Spleen (tissue), 11 donors: ENCODE measurements around the gene MYO6. TPM values are rescaled to one million over a fixed set of nuclear protein-coding genes. Genes with fewer than 3 reads are reported as not detected.

ENCODE experiments used
- DNase-seq: peaks from one replicate; pipeline ENCODE4 v3.0.0-alpha.2; 2020
- H3K27ac ChIP-seq, 8 donors: fragments of 200-600 bp; sonication (generic) in 7 of 8; 1 replicate in 4 of 8; 2 replicates in 4 of 8; pipeline versions ENCODE4 v1.5.0 to v1.8.0; 2016 to 2021; ENCODE audit warnings: inconsistent platforms in 4 of 8, mild to moderate bottlenecking in 4 of 8, moderate library complexity in 1 of 8
- H3K27me3 ChIP-seq, 7 donors: fragments of 200-600 bp; sonication (generic) in 6 of 7; replicated peaks in 1 of 7; 1 replicate in 4 of 7; 2 replicates in 3 of 7; pipeline versions ENCODE4 v1.5.0 to v1.8.0; 2016 to 2021; ENCODE audit warnings: inconsistent platforms in 3 of 7, mild to moderate bottlenecking in 1 of 7
- H3K36me3 ChIP-seq, 6 donors: fragments of 200-600 bp; sonication (generic) in 5 of 6; 1 replicate in 4 of 6; 2 replicates in 2 of 6; pipeline versions ENCODE4 v1.5.0 to v1.8.0; 2016 to 2021; ENCODE audit warnings: inconsistent platforms in 2 of 6
- H3K4me1 ChIP-seq, 6 donors: fragments of 200-600 bp; sonication (generic) in 5 of 6; 1 replicate in 3 of 6; 2 replicates in 3 of 6; pipeline versions ENCODE4 v1.5.0 to v1.8.0; 2016 to 2021; ENCODE audit warnings: inconsistent platforms in 3 of 6
- H3K4me3 ChIP-seq, 8 donors: fragments of 200-600 bp; sonication (generic) in 7 of 8; 1 replicate in 4 of 8; 2 replicates in 4 of 8; pipeline versions ENCODE4 v1.5.0 to v1.8.0; 2016 to 2021; ENCODE audit warnings: inconsistent platforms in 4 of 8, mild to moderate bottlenecking in 4 of 8, moderate library complexity in 2 of 8
- H3K9me3 ChIP-seq, 8 donors: fragments of 200-600 bp; sonication (generic) in 7 of 8; 1 replicate in 4 of 8; 2 replicates in 4 of 8; pipeline versions ENCODE4 v1.5.0 to v1.8.0; 2016 to 2021; ENCODE audit warnings: inconsistent platforms in 4 of 8
- CTCF ChIP-seq, 11 experiments: fragments of 200-600 bp in 7 of 11; fragments of 450-650 bp in 4 of 11; sonication (generic) in 4 of 11; IDR thresholded peaks in 8 of 11; conservative IDR thresholded peaks in 3 of 11; 1 replicate in 7 of 11; 2 replicates in 4 of 11; pipeline versions ENCODE4 v1.4.0 to v1.8.0; 2016 to 2021; ENCODE audit warnings: antibody characterized with exemption in 11 of 11, inconsistent platforms in 4 of 11, mild to moderate bottlenecking in 1 of 11
- POLR2A ChIP-seq, 3 donors: fragments of 450-650 bp; IDR thresholded peaks; one replicate each; pipeline ENCODE4 v1.5.1; 2017; ENCODE audit warnings: antibody characterized with exemption in 3 of 3, mild to moderate bottlenecking in 1 of 3
- POLR2AphosphoS5 ChIP-seq, 3 donors: sonication (generic); formaldehyde crosslinking; IDR thresholded peaks; one replicate each; pipeline ENCODE4 v1.5.1; 2017; ENCODE audit warnings: antibody characterized with exemption in 3 of 3
- WGBS, 5 donors: extraction: QIAGEN DNeasy Blood & Tissue Kit in 3 of 5; methylation state at CpG; one replicate each; pipeline versions ENCODE4 v1.1.5 to v1.1.7; 2013 to 2018; 5-methylcytosine and 5-hydroxymethylcytosine counted together
- intact Hi-C: fragments of 100-400 bp; cut with DNase I; formaldehyde crosslinking; loops from one replicate; pipeline ENCODE4 v1.15.0; 2023; ENCODE audit warnings: low total_unique reads
- polyA plus RNA-seq, 3 donors: library from polyadenylated mRNA; stranded (reverse); fragments of 200-250 nt; gene quantifications; one replicate each; pipeline ENCODE4 v1.2.1, GENCODE V29; 2013
- total RNA-seq, 7 donors: library from RNA; depleted of rRNA in 3 of 7; stranded (reverse); fragments of >200 nt in 3 of 7; fragmentation: NEBNext Ultra II Directional in 4 of 7; extraction: Animal tissue kit (Norgen Biotek cat#: 25700) in 4 of 7; gene quantifications; one replicate each; pipeline versions ENCODE4 v1.1.0 to v1.2.1, GENCODE V29; 2016 to 2021
- donor health status: healthy with polysubstance abuse.
- donor health status: DM: no; HTN: no; CAD: no; lungs with moderate emphysema.
- donor health status: DM: no; HTN: no; CAD: no.
- donor health status: Bipolar disorder and iron deficiency.
- donor health status: healthy.
- donor health status: DM: no; HTN: no; CAD: no.
- donor health status: DM: yes; HTN: yes; CAD: no.

Gene MYO6
- total and polyA plus RNA-seq, 10 donors: 4.2 to 29.1 (median 18.2) TPM

GRCh38 chr6:75946146-75946831, 197.2 kb downstream of the MYO6 start:
- Histone ChIP-seq H3K9me3 (no peaks in the 10 kb centered on the region), H3K4me1 (no peaks in the 10 kb centered on the region), H3K4me3 (no peak overlapping the region), H3K27ac (no peak overlapping the region), H3K36me3 (no peaks in the 10 kb centered on the region), H3K27me3 (no peaks in the 10 kb centered on the region)
- no peak for TF ChIP-seq CTCF (IDR thresholded peaks at IDR 0.05 in 8 of 11, conservative IDR thresholded peaks at IDR 0.05 in 3 of 11)
- 50 to 59% (median 51%) methylated on average over 4 of the region's 4 CpGs for WGBS, 5 donors
- intact Hi-C loops: no loop called here
- no peak for DNase-seq

- no peak for DNase-seq
- no peaks in the 10 kb centered on the region for H3K27me3 ChIP-seq
- no peak overlapping the region for H3K27ac ChIP-seq
- no peaks in the 10 kb centered on the region for H3K36me3 ChIP-seq
- intact Hi-C loops: no loop called here
- TF ChIP-seq CTCF (IDR thresholded peaks at IDR 0.05 in 8 of 11, conservative IDR thresholded peaks at IDR 0.05 in 3 of 11): no peak
- no peak for TF ChIP-seq POLR2A (IDR thresholded peaks at IDR 0.05)
- no peak for TF ChIP-seq POLR2AphosphoS5 (IDR thresholded peaks at IDR 0.05)
- no peak overlapping the region for H3K4me3 ChIP-seq
- no peaks in the 10 kb centered on the region for H3K4me1 ChIP-seq
- WGBS, 5 donors: 82 to 88% (median 86%) methylated on average over 5 of the region's 5 CpGs
- no peaks in the 10 kb centered on the region for H3K9me3 ChIP-seq
Observed at GRCh38 chr6:75947935-75948334, 198.9 kb downstream of the MYO6 start.

GRCh38 chr6:75952128-75952527, 203.1 kb downstream of the MYO6 start:
- 45 to 70% (median 58%) methylated on average over 3 of the region's 3 CpGs for WGBS, 5 donors
- H3K4me3 ChIP-seq: no peak overlapping the region
- H3K4me1 ChIP-seq: no peaks in the 10 kb centered on the region
- no peak overlapping the region for H3K27ac ChIP-seq
- no peaks in the 10 kb centered on the region for H3K27me3 ChIP-seq
- H3K9me3 ChIP-seq: peaks cover 0 to 8% (median 0%) of the 10 kb centered on the region in 8 donors
- intact Hi-C loops: no loop called here
- DNase-seq: no peak
- no peaks in the 10 kb centered on the region for H3K36me3 ChIP-seq
- TF ChIP-seq POLR2A (IDR thresholded peaks at IDR 0.05) (no peak), POLR2AphosphoS5 (IDR thresholded peaks at IDR 0.05) (no peak), CTCF (IDR thresholded peaks at IDR 0.05 in 8 of 11, conservative IDR thresholded peaks at IDR 0.05 in 3 of 11) (no peak)

GRCh38 chr6:75963569-75963968, 214.5 kb downstream of the MYO6 start:
- TF ChIP-seq POLR2A (IDR thresholded peaks at IDR 0.05) (no peak), CTCF (IDR thresholded peaks at IDR 0.05 in 8 of 11, conservative IDR thresholded peaks at IDR 0.05 in 3 of 11) (no peak), POLR2AphosphoS5 (IDR thresholded peaks at IDR 0.05) (no peak)
- WGBS, 5 donors: 81 to 91% (median 90%) methylated on average over 1 of the region's 1 CpG
- Histone ChIP-seq H3K4me1 (no peaks in the 10 kb centered on the region), H3K4me3 (no peak overlapping the region), H3K27ac (no peak overlapping the region), H3K36me3 (no peaks in the 10 kb centered on the region), H3K27me3 (no peaks in the 10 kb centered on the region), H3K9me3 (peaks cover 0 to 10% (median 0%) of the 10 kb centered on the region in 8 donors)
- intact Hi-C loops: no loop called here
- no peak for DNase-seq
